Stimulated activated naive B cell treated with anti-CD40 and anti-IgM and Interleukin-4, amounts not matched to agents 10 μg/mL and 1 μg/mL and 100 μg/mL, for 72 hours (primary cell): Measurements from ENCODE around the gene SGSM2.
"Not testable (repeated sequence)": the region's sequence is repeated elsewhere in the genome, so short reads cannot be mapped to it uniquely, and the experiment has no call there.

Experiments
- ATAC-seq, 2 donors: fragments of 150-1000 bp; cut with Tn5 transposase; replicated peaks; 2 replicates each; pipeline ENCODE4 v1.10.0; 2021; ENCODE audit warnings: moderate library complexity in 1 of 2
- DNase-seq: peaks from one replicate; pipeline ENCODE4 v3.0.0; 2021
- H3K27ac Mint-ChIP-seq: one replicate; pipeline ENCODE4 v1.8.0; 2022; ENCODE audit warnings: mild to moderate bottlenecking, mixed read lengths
- H3K27me3 Mint-ChIP-seq, 2 donors: one replicate each; pipeline ENCODE4 v1.8.0; 2022; ENCODE audit warnings: mixed read lengths in 2 of 2
- H3K36me3 Mint-ChIP-seq, 2 donors: one replicate each; pipeline ENCODE4 v1.8.0; 2022; ENCODE audit warnings: mixed read lengths in 2 of 2, mild to moderate bottlenecking in 1 of 2
- H3K4me1 Mint-ChIP-seq, 2 donors: one replicate each; pipeline ENCODE4 v1.8.0; 2022; ENCODE audit warnings: mixed read lengths in 2 of 2, mild to moderate bottlenecking in 1 of 2
- H3K4me3 Mint-ChIP-seq, 2 donors: one replicate each; pipeline ENCODE4 v1.8.0; 2022; ENCODE audit warnings: mild to moderate bottlenecking in 2 of 2, mixed read lengths in 2 of 2, moderate library complexity in 1 of 2
- H3K9me3 Mint-ChIP-seq, 2 donors: one replicate each; pipeline ENCODE4 v1.8.0; 2022; ENCODE audit warnings: mixed read lengths in 2 of 2, mild to moderate bottlenecking in 1 of 2

SGSM2 gene

GRCh38 chr17:2316916-2317205 lies 20.4 kb upstream of the SGSM2 start:
- H3K9me3 Mint-ChIP-seq, H3K27ac Mint-ChIP-seq, ATAC-seq, H3K4me3 Mint-ChIP-seq, DNase-seq, H3K27me3 Mint-ChIP-seq: not testable (repeated sequence)
- peaks cover 1 to 11% of the 10 kb centered on the region in 2 donors for H3K4me1 Mint-ChIP-seq
- peaks cover 9 to 15% of the 10 kb centered on the region in 2 donors for H3K36me3 Mint-ChIP-seq

GRCh38 chr17:2317796-2318195 lies 19.5 kb upstream of the SGSM2 start:
- DNase-seq = no peak
- Mint-ChIP-seq H3K27ac (no peak overlapping the region), H3K36me3 (peaks cover 13 to 22% of the 10 kb centered on the region in 2 donors), H3K4me1 (peaks cover 1 to 11% of the 10 kb centered on the region in 2 donors), H3K9me3 (no peaks in the 10 kb centered on the region), H3K4me3 (no peak overlapping the region), H3K27me3 (no peaks in the 10 kb centered on the region)
- no peak for ATAC-seq

- H3K9me3 Mint-ChIP-seq = no peaks in the 10 kb centered on the region
Observed at GRCh38 chr17:2319051-2319450, 18.2 kb upstream of the SGSM2 start.

DNA sequence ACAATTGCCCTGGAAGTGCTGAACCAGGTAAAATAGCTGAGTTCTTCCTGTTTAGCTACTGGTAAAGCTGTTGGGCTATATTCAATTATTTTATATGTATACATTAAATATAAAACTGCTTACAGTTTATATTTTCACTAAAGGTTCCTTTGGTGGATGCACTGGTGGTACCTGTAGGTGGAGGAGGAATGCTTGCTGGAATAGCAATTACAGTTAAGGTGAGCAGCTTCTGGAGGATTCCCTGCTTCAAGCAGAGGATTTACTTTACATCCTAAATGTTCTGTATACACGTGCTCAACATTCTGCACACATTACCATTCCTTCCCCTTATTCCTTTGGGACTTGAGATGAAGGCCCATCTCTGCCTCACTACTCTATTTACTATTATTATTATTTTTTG lies 15.9 kb upstream of the SGSM2 start:
- Mint-ChIP-seq H3K4me1 (peaks cover 1 to 11% of the 10 kb centered on the region in 2 donors), H3K27me3 (no peaks in the 10 kb centered on the region), H3K9me3 (no peaks in the 10 kb centered on the region), H3K4me3 (no peak overlapping the region), H3K36me3 (peaks cover 34 to 45% of the 10 kb centered on the region in 2 donors), H3K27ac (no peak overlapping the region)
- no peak for DNase-seq
- ATAC-seq = no peak

More at GRCh38 chr17:2319051-2319450, 18.2 kb upstream of the SGSM2 start:
- peak in 1 of 2 donors; percentile 8 for ATAC-seq
- no peak overlapping the region for H3K4me3 Mint-ChIP-seq
- DNase-seq = no peak
- peak overlapping the region; percentile 1 for H3K27ac Mint-ChIP-seq
- H3K36me3 Mint-ChIP-seq = peaks cover 24 to 34% of the 10 kb centered on the region in 2 donors
- no peaks in the 10 kb centered on the region for H3K27me3 Mint-ChIP-seq
- peaks cover 1 to 11% of the 10 kb centered on the region in 2 donors for H3K4me1 Mint-ChIP-seq

GRCh38 chr17:2323629-2324314 lies 13.5 kb upstream of the SGSM2 start:
- Mint-ChIP-seq H3K36me3 (peaks cover 37 to 47% of the 10 kb centered on the region in 2 donors), H3K27me3 (no peaks in the 10 kb centered on the region), H3K9me3 (no peaks in the 10 kb centered on the region), H3K4me1 (peaks cover 1 to 10% of the 10 kb centered on the region in 2 donors), H3K4me3 (no peak overlapping the region), H3K27ac (no peak overlapping the region)
- ATAC-seq (no peak), DNase-seq (no peak)

DNA sequence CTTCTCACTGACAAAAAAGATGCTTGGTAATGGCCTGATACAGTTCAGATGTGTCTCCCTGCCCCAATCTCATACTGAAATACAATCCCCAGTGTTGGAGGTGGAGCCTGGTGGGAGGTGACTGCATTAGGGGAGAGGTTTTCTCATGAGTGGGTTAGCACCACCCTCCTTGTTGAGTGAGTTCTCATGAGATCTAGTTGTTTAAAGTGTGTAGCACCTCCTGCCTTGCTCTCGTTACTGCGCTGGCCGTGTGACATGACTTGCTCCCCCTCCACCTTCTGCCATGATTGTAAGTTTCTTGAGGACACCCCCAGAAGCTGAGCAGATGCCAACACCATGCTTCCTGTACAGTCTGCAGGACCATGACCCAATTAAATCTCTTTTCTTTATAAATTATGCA lies 6.0 kb upstream of the SGSM2 start:
- DNase-seq (no peak), ATAC-seq (no peak)
- Mint-ChIP-seq H3K27me3 (no peaks in the 10 kb centered on the region), H3K9me3 (no peaks in the 10 kb centered on the region), H3K36me3 (peaks cover 28 to 30% of the 10 kb centered on the region in 2 donors), H3K4me3 (no peak overlapping the region), H3K4me1 (peaks cover 15 to 23% of the 10 kb centered on the region in 2 donors), H3K27ac (no peak overlapping the region)

DNA sequence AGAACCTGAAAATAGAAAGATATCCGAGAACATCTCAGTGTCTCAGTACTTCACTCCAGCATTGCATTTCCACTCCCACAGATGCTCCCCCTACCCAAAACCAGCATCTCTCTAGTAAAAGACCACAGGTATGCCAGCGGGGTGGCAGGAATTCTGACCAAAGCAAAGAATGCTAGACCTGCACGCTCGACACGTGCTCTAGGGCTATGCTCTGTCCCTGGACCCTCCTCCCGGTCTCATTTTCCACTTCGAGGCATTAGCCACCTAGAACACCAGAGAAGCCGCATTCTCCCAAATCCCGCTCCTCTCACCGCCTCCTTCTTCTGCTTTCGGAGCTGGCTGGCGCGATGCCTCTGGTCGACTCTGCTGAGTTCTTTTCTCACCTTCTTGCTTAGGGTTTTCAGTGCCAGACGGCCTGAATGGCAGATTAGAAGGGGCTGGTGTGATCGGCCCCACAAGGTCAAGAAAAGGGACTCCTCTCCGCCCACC lies 1.5 kb upstream of the SGSM2 start:
- H3K4me3 Mint-ChIP-seq = peak overlapping the region; percentile 97 to 99
- no peaks in the 10 kb centered on the region for H3K27me3 Mint-ChIP-seq
- H3K9me3 Mint-ChIP-seq = no peaks in the 10 kb centered on the region
- peak overlapping the region; percentile 99 for H3K27ac Mint-ChIP-seq
- ATAC-seq = no peak
- H3K36me3 Mint-ChIP-seq = peaks cover 8 to 11% of the 10 kb centered on the region in 2 donors
- DNase-seq = no peak
- peaks cover 16 to 25% of the 10 kb centered on the region in 2 donors for H3K4me1 Mint-ChIP-seq

- H3K4me3 Mint-ChIP-seq = peak within 1 kb of the TSS; percentile 97 to 99
- H3K27me3 Mint-ChIP-seq = no peaks in the 10 kb centered on the region
- peak within 1 kb of the TSS; percentile 99 for H3K27ac Mint-ChIP-seq
- no peaks in the 10 kb centered on the region for H3K9me3 Mint-ChIP-seq
- peak; percentile 88 to 89 for ATAC-seq
- peaks cover 16 to 25% of the 10 kb centered on the region in 2 donors for H3K4me1 Mint-ChIP-seq
- DNase-seq = peak; percentile 81
- peaks cover 8 to 11% of the 10 kb centered on the region in 2 donors for H3K36me3 Mint-ChIP-seq
Observed at GRCh38 chr17:2336215-2336851, 968 bp upstream of the SGSM2 start, which contains the start of gene TSR1. Gene TSR1, minus strand, starts transcription at chr17:2336457. Its CDS starts 30 bp downstream, at chr17:2336427.

- Mint-ChIP-seq H3K4me1 (peaks cover 16 to 25% of the 10 kb centered on the region in 2 donors), H3K27ac (no peak overlapping the region), H3K27me3 (no peaks in the 10 kb centered on the region)
Observed at GRCh38 chr17:2337544-2338314, 428 bp downstream of the SGSM2 start.

GRCh38 chr17:2338315-2338657 lies 985 bp downstream of the SGSM2 start:
- Mint-ChIP-seq H3K27ac (peak overlapping the region; percentile 76), H3K4me1 (peaks cover 16 to 25% of the 10 kb centered on the region in 2 donors), H3K36me3 (peaks cover 12 to 19% of the 10 kb centered on the region in 2 donors), H3K4me3 (peak overlapping the region; percentile 79 to 97), H3K27me3 (no peaks in the 10 kb centered on the region), H3K9me3 (no peaks in the 10 kb centered on the region)
- DNase-seq (no peak), ATAC-seq (no peak)

More at GRCh38 chr17:2337544-2338314, 428 bp downstream of the SGSM2 start:
- H3K36me3 Mint-ChIP-seq = peaks cover 12 to 19% of the 10 kb centered on the region in 2 donors
- ATAC-seq = peak; percentile 46 to 54
- no peaks in the 10 kb centered on the region for H3K9me3 Mint-ChIP-seq
- peak overlapping the region; percentile 97 to 99 for H3K4me3 Mint-ChIP-seq
- DNase-seq = peak; percentile 35

GRCh38 chr17:2343421-2343820 lies 6.1 kb downstream of the SGSM2 start:
- DNase-seq = no peak
- H3K4me1 Mint-ChIP-seq = peaks cover 3 to 5% of the 10 kb centered on the region in 2 donors
- H3K4me3 Mint-ChIP-seq = no peak overlapping the region
- no peaks in the 10 kb centered on the region for H3K9me3 Mint-ChIP-seq
- H3K36me3 Mint-ChIP-seq = peaks cover 14 to 15% of the 10 kb centered on the region in 2 donors
- no peaks in the 10 kb centered on the region for H3K27me3 Mint-ChIP-seq
- H3K27ac Mint-ChIP-seq = no peak overlapping the region
- ATAC-seq = no peak

DNA sequence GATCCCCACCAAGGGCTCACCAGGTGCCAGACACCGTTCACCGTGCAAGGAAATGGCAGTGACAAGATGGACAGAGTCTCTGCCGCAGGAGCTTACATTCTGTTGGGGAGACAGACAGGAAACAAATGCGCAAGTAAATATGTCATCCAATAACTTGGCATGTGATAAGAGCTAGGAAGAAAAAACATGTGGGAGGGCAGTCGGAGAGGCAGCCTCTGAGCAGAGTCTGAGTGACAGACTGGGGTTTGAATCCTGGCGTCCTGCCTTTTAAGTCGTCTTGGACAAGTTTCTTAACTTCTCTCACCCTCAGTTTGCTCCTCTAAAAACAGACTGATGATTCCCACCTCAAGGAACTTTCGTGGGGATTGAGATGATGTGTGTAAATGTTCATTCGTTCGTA lies 7.2 kb downstream of the SGSM2 start:
- DNase-seq (no peak), ATAC-seq (no peak)
- H3K27me3 Mint-ChIP-seq = no peaks in the 10 kb centered on the region
- H3K4me1 Mint-ChIP-seq = peaks cover 0 to 1% of the 10 kb centered on the region in 2 donors
- no peak overlapping the region for H3K27ac Mint-ChIP-seq
- H3K9me3 Mint-ChIP-seq = no peaks in the 10 kb centered on the region
- no peak overlapping the region for H3K4me3 Mint-ChIP-seq
- peaks cover 15% of the 10 kb centered on the region in 2 donors for H3K36me3 Mint-ChIP-seq

DNA sequence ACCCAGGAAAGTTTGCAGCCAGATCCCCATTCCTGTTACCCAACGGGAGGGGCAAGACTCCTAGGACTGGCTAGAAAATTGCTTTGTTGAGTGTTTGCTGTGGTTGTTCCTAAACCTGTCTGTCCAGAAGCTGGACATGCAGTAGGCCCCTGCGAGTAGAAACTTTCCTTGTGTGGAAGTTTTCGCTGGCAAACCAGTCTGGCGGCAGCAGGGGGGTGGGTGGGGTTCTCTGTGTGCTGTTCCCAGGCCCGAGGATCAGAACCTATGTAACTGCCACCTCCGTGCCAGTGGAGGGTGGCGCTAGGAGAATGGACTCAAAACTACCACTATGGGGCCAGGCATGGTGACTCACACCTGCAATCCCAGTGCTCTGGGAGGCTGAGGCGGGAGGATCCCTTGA lies 9.2 kb downstream of the SGSM2 start:
- H3K4me3 Mint-ChIP-seq = no peak overlapping the region

More for the DNA sequence above, 9.2 kb downstream of the SGSM2 start:
- H3K27ac Mint-ChIP-seq = no peak overlapping the region
- DNase-seq (no peak), ATAC-seq (no peak)
- no peaks in the 10 kb centered on the region for H3K27me3 Mint-ChIP-seq
- H3K4me1 Mint-ChIP-seq = no peaks in the 10 kb centered on the region
- H3K9me3 Mint-ChIP-seq = no peaks in the 10 kb centered on the region
- H3K36me3 Mint-ChIP-seq = peaks cover 15% of the 10 kb centered on the region in 2 donors
